Non-pigmented ciliary epithelial cell (primary cell): ENCODE measurements around the gene HRCT1.
A peak's percentile ranks its signal among the peaks of the same experiment; 100 is the strongest.
"Not testable (repeated sequence)": the region's sequence is repeated elsewhere in the genome, so short reads cannot be mapped to it uniquely, and the experiment has no call there.

Experiments
- DNase-seq: peaks from one replicate; pipeline ENCODE4 v3.0.0-alpha.2; 2010; ENCODE audit warnings: low read depth

Gene HRCT1

DNA sequence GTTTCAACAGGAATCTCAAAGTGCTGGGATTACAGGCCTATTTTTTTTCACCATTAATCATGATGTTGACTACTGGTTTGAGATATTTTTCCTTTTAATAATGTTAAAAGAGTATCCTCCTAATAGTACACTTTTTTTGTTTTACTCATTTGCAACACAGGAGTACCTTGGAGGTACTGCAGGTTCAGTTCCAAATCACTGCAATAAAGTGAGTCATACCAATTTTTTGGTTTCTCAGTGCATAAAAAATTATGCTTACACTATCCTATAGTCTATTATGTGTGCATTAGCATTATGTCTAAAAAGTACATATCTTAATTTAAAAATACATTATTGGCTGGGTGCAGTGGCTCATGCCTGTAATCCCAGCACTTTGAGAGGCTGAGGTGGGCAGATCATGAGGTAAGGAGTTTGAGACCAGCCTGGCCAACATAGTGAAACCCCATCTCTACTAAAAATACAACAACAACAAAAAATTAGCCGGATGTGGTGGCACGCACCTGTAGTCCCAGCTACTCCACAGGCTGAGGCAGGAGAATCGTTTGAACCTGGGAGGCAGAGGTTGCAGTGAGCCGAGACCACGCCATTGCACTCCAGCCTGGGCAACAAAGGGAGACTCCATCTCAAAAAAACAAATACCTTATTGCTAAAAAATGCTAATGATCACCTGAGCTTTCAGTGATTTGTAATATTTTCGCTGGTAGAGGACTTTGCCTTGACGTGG is 8.5 kb upstream of the HRCT1 start:
- DNase-seq, result not testable (repeated sequence)

DNA sequence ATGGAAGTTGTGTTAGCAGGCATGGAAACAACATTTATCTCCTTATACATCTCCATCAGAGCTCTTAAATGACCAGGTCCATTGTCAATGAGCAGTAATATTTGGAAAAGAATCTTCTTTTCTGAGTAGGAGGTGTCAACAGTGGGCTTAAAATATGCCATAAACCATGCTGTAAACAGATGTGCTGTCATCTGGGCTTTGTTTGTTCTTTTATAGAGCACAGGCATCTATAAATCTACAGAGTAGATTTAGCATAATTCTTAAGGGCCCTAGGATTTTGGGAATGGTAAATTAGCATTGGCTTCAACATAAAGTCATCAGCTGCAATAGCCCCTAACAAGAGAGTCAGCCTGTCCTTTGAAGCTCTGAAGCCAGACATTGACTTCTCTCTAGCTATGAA is 7.7 kb upstream of the HRCT1 start:
- no peak for DNase-seq

DNA sequence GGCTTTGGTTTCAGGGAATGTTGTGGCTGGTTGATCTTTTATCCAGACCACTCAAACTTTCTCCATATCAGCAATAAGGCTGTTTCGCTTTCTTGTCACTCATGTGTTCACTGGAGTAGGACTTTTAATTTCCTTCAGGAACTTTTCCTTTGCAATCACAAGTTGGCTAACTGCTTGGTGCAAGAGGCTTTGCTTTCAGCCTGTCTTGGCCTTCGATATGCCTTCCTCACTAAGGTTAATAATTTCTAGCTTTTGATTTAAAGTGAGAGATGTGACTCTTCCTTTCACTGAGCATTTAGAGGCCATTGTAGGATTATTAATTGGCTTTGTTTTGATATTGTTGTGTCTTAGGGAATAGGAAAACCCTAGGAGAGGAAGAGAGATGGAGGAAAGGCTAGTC is 7.0 kb upstream of the HRCT1 start:
- no peak for DNase-seq

DNA sequence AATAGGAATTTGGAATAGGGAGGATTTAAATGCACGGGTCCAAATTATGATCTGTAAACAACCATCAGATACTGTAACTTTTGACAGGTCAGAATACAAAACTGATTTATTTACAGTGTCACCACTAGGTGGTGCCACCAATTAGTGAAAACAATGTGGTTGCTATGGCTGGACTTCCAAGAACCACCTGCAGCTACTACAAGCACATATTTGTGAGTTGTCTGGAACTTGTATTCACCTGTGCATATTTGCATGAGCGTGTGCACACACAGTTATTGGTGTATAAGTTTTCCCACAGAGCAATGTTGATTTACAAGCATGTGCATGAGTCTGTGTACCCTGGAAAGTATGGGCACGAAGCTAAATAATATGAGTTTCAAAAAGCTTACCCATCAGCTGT is 3.0 kb upstream of the HRCT1 start:
- DNase-seq, result no peak

DNA sequence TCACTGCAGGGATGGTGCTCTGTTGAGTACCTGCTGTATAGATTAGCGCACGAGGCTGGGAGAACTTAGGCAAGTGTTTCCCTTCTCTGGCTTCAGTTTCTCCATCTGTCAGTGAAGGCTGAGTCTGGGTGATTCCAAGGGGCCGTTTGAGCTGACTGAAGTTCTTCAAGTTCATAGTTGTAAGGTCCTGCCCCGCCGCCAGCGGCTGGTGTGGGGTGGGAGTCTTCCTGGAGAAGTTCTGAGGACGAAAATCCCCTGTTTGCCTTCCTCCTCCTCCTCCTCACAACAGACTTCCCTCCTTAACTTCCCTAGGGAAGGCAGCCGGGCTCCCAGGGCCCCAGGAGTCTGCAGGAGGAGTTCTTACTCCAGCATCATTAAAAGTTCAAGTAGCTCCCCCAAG is 1.7 kb upstream of the HRCT1 start:
- no peak for DNase-seq

DNA sequence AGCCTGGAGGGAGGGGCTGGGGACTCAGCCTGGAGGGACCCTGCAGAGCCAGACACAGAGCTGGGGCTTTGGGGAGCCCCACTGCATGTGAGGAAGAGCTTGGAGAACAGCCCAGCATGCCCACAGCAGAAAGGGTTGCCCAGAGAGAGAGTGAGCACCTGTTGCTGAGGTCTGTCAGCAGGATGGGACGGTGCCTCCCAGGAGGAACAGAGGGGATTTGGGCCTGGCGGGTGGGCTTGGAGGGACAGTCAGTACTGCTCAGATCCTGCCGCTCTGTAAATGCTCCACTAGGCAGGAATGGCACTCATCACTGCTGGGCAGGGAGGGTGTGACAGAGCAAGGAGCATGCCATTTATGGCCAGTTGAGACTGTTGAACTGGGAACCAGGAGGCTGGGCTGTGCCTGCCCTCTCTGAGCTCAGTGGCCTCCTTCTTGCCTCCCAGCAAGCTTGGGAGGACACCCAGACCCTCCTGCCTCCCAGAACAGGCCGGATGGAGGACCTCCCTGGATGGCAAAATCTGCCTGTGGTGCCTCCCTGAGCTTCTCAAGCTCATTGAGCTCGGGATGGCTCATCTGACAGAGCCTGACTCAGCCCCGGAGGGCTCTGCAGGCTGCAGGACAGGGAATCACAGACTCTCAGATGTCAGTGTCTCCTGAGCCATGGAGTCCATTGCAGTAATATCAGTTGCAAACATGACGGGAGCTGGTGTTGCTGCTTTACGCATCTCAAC is 786 bp upstream of the HRCT1 start:
- no peak for DNase-seq

DNA sequence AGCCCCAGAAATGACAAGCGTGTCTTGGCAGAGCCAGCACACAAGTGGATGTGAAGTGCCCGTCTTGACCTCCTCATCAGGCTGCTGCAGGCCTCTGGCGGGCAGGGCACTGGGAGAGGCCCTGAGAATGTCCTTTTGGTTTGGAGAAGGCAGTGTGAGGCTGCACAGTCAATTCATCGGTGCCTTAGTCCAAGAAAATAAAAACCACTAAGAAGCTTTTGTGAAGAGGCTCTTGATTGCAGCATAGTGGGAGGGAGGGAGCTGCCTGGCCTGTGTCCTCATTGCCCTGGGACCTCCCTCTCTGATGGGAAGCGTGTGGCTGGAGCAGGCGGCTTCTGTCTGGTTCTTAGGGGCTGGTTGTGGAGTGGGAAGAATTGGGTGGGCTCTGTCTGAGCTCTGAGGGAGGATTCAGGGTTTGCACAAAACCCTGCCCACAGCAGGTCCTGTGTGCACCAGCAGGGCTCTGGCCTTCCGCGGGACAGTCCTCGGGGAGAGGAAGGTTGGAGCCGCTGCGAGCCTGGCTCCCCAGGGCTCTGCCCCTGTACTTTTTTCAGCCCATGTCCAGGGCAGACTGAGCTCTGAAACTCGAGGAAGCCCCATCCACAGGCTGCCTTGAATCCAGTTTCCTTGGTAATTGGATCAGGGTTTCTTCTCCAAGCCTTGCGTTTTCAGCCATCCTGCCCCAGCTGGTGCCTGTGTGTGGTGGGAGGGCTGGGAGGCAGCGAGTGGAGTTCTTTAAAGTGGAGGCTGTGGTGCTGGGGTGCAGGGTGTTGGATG is 1.1 kb downstream of the HRCT1 start:
- DNase-seq, result peak; percentile 32

DNA sequence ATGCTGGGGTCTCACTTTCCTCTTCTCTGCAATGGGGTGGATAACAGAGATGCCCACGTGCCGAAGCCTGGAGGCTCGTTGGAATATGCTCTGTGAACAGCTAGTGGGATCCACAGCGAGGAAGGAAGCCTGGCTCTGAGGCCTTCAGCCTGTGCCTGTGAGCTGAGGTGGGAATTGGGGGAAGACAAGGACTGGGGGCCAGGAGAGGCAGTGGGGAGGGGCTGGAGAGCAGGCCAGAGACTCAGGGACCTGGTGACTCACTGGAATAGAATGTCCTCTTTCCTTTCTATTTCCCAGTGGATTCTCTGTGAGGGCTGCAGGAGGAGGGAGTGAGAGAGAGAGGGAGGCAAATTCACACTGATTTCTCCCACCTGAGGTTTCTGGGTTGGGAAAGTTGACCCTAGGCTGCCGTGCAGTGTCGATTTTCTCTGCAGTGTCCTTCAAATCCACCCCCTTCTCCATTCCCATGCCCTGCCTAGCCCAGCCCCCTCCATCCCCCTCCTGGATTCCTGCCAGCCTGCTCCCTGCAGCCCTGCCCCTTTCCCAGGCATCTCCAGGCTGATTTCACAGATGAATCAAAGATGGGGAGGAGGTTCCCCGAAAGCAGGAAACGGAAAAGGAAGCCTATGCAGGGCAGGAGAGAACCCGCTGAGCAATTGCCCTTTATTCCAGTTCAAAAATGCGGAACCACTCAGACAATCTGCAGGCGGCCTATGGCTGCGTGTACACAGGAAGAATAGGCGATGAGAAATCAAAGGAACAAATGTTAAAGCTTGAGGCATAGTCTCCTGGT is 1.9 kb downstream of the HRCT1 start:
- peak; percentile 64 for DNase-seq

DNA sequence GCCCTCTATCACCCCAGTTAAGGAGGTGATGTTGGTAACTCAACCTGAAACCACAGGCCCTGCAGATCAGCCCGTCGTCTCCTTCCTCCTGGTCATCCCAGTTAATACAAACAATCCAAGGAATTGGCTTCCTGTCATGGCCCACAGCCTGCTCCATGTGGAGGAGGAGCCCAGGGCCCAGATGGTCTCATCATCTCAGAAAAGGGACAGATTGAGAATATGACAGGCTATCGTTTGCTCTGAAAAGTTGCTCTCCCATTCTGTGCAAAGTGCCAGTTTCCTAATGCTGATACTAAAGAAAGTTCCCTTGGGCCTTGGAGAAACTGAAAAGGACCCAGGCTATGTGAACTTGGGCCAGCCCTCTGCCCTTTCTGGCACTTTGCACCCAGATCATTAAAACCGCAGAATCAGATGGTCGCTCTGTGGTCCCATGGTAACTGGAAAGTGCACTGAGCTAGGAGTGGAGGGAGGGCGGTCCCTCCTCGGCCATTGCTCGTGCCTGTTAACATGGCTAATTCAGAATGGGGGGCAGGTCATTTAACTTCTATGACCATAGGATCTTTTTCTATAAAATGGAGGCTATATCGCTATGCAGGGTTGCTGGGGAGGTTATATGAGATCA is 2.6 kb downstream of the HRCT1 start:
- DNase-seq, result no peak

DNA sequence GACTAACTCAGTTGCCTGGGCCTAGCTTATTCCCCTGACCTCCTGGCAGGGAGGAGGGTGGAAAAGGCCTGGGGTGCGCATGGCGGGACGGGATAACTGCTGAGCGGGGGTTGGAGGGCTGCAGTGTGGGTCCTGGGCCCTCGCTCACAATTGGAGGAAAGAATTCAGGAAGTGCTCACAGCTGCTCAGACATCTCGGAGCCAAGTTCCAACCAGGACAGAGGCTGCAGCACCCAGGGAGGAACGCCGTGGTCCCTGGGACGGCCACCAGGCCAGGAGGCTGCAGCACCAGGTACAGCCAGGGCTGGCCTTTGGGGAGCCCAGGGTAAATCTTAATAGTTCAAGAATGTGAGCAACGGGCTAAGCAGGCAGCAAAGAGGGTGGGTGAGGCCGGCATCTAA is 3.3 kb downstream of the HRCT1 start, which contains the start of gene SPAAR:
SPAAR (plus strand) TSS at position 217 of the 400 bp plus-strand sequence. CDS start 974 bp downstream, outside the sequence.
- no peak for DNase-seq

DNA sequence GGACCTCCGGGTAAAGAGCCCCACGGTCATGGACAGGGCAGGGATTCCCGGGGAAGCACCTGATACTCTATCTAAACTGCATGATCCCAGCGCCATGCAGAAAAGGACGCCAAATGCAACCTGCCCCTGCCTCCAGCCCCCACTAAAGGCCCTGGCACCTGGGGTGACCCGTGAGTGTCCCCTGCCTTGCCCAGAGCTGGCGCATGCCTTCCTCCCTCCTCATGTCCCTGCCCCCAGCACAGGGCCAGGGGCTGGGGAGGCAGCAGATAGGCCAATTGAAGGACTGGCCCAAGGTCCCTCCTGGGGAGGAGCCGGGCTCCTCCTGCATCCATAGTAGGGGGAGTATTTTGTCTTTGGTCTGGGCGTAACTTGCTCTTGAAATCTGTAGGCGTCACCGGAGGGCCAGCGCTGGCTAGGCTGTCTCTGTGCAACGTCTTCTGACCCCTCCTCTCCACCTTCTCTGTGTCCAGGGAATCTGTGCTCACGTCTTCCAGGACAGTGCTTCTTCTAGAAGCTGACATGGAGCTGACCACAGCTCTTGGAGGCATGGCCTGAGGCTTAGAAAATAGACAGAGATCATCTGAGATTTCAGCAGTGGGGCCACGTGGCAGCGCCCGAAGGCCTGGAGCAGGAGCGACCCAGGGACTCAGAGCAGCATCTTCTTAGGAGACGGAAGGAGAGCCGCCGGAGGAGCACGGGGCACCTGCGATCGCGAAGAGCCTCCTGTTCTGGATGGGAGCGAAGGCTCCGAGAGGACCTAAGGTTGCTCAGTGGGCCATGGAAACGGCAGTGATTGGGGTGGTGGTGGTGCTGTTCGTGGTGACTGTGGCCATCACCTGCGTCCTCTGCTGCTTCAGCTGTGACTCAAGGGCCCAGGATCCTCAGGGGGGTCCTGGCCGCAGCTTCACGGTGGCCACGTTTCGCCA is 3.9 kb downstream of the HRCT1 start:
- no peak for DNase-seq

DNA sequence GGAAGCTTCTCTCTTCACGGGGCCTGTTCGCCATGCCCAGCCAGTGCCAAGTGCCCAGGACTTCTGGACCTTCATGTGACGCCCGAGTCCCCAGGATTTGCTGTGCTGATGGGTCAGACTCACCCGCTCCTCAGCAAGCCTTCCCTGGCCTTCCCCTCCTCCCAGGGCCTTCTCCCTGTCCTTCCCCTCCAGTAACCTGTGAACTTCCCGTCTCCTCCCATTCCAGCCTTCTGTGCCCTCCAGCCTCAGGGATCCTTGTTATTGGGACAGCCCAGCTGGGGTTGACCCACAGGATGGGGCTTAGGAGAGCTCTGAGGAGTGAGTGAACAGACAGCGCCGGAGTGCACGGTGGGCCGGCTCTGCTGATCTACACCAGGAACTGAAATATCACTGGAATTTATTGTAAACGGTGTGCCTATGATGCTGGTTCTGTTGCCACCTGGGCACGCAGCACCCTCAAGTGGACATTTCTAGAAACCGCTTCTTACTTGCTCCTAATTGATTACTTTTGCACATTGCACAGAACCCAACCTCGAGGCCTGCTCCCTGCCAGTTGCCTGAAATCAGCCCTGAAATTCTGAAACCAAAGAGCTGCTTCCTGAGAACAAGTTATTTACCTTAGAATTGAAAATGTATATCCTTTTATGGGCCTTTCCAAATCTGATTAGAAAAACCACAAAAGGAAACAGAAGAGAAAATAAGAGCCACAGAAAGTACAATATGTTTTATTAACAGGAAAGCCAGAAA is 4.8 kb downstream of the HRCT1 start:
- DNase-seq, result no peak

DNA sequence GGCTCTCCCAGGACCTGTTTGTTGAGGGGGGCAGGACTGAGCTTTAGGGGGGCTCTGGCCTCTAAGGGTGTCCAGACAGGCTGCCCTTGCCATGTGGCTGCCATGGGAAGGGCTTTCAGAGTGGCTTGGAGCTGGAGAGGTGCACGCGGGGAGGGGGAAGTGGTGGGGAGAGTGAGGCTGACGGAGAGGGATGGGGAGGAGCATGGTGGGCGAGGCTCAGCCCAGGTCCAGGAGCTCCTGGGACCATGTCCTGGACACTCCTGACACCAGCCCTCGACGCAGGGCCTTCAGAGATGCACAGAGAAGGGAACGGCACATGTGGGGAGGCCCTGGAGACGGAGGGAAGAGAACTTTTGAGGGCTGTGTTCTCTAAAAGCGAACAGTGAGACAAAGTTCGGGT is 5.7 kb downstream of the HRCT1 start:
- DNase-seq, result no peak

DNA sequence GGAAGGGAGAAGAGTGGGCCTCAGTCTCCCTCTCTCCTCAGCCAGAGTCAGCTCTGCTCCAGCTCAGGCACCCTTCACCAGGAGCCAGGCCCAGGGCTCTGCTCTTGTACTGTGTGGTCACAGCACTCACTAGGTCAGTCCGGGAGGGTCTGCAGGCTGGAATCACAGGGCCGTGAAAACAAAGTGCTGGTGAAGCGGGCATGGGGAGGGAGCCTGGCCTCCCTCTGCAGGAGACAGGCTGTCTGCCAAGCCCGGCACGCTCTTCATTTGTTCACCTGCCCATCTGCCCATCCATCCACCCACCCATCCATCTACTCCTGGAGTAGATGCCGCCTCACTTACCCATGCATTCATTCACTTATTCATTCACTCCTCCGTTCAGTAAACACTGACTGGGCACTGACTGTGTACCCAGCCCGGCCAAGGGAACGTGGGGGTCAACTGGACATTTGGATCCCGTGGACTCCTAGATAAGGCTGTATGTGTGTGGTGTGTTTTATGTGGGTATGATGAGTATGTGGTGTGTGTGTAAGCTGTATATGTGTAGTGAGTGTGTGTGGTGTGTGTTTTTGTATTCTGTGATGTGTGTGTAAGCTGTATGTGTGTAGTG is 6.9 kb downstream of the HRCT1 start:
- DNase-seq, result no peak

DNA sequence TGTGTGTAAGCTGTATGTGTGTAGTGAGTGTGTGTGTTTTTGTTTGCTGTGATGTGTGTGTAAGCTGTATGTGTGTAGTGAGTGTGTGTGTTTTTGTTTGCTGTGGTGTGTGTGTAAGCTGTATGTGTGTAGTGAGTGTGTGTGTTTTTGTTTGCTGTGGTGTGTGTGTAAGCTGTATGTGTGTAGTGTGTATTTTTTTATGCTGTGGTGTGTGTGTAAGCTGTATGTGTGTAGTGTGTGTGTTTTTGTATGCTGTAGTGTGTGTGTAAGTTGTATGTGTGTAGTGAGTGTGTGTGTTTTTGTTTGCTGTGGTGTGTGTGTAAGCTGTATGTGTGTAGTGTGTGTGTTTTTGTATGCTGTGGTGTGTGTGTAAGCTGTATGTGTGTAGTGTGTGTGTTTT is 7.4 kb downstream of the HRCT1 start:
- DNase-seq, result not testable (repeated sequence)

DNA sequence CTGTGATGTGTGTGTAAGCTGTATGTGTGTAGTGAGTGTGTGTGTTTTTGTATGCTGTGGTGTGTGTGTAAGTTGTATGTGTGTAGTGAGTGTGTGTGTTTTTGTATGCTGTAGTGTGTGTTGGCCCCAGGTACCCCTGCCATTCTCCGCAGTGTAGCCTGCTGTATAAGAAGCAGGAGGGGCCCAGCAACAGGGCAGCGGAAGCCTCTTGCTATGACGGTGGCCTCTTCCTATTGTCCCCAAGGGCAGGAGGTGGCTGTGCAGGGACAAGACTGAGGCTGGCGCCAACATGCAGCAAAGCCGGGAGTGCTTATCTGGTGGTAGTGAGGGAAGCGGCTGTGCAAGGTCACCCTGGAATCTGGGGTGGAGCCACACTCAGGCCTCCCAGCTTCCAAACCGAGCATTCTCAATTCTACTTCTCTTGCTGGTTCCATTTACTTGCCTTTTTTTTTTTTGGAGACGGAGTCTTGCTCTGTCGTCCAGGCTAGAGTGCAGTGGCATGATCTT is 8.4 kb downstream of the HRCT1 start:
- no peak for DNase-seq

DNA sequence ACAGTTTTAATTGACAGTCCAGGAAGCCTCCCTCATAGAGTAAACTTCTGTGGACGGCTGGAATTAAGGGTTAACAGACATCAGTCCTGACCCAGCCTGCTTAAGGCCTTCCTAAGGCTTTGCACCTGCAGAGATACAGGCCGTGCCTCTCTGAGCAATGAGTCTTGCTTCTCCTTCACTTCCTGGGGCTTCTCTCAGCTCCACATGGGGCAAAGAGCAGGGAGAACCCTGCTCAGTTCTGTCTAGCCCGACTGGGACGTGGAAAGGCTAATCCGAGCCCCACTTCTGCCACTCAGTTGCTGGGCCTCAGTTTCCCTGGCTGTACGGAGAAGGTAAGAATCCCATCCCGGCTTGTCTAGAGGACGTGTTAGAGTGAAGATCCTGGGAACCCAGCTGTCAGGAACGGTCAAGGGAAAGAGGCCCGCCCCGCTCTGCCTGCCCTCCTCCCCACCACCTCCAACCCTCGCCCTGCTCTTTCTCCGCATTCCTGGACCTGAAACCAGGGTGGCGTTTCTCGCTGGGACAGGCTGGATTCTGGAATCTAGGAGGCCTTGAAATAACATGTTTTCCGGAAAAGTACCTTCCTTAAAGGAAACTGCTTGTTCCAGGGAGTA is 9.8 kb downstream of the HRCT1 start:
- DNase-seq, result no peak

DNA sequence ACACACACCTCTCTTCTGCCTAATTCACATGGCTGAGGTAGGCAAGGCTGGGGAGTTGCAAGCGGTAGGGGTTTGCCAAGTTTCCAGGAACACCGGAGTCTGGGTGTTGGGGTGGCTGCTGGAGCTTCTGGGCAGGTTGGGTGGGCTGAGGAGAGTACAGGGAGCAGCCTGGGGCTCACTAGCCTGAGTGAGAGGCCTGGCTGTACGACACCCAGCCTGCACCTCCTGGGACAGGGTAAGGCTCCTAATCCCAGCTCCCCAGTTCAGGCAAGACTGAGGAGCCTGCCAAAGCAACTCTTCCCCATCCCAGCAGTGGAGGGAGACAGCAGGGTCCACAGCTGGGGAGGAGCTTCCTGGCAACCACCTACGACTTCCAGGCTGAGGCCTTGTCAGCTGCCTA is 11.3 kb downstream of the HRCT1 start:
- DNase-seq, result no peak

DNA sequence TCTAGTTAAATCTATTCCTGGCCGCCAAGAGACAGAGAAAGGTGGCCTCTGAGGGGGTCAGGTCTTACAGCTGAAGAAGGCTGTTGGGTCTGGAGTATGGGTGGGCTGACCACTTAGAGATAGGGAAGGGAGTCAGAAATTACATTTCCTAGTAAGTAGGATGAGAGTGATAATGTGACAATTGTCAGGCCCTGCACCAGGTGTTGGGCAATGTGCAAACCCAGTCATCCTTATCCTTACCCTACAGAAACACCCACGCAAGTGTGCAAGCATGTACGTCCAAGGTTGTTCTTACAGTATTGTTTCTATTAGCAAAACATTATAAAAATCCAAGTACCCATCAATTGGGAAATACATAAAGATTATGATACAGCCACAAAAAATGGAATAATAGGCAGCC is 12.8 kb downstream of the HRCT1 start:
- no peak for DNase-seq
